ENCODE measurements around the gene GPR78. TPM values are rescaled to one million over a fixed set of nuclear protein-coding genes. Genes with fewer than 3 reads are reported as not detected.

Gene GPR78
- total and polyA plus RNA-seq, 7 donors = 0.04 to 0.28 TPM; not detected in 5

- Histone ChIP-seq H3K36me3 (no peaks in the 10 kb centered on the region), H3K27me3 (no peaks in the 10 kb centered on the region), H3K27ac (no peak overlapping the region), H3K4me3 (no peak overlapping the region), H3K4me1 (no peaks in the 10 kb centered on the region), H3K9me3 (no peaks in the 10 kb centered on the region)
- TF ChIP-seq CTCF (IDR thresholded peaks at IDR 0.05) = no peak
- no peak for TF ChIP-seq EP300 (IDR thresholded peaks at IDR 0.05)
- TF ChIP-seq POLR2A (IDR thresholded peaks at IDR 0.05) = no peak
- DNase-seq = no peak
- 88 to 89% methylated on average over 21 of the region's 21 CpGs for WGBS, 2 donors
- intact Hi-C loops (cut with DNase I) = no loop called here
Observed at GRCh38 chr4:8558080-8558960, 21.9 kb upstream of the GPR78 start.

- Histone ChIP-seq H3K4me1 (no peaks in the 10 kb centered on the region), H3K27ac (no peak overlapping the region), H3K4me3 (no peak overlapping the region), H3K9me3 (no peaks in the 10 kb centered on the region), H3K27me3 (no peaks in the 10 kb centered on the region), H3K36me3 (no peaks in the 10 kb centered on the region)
- intact Hi-C loops (cut with DNase I) = no loop called here
- no peak for DNase-seq
- TF ChIP-seq POLR2AphosphoS5 (IDR thresholded peaks at IDR 0.05) (no peak), CTCF (IDR thresholded peaks at IDR 0.05) (no peak), POLR2A (IDR thresholded peaks at IDR 0.05) (no peak), EP300 (IDR thresholded peaks at IDR 0.05) (no peak)
- 89 to 90% methylated on average over 11 of the region's 11 CpGs for WGBS, 2 donors
Observed at GRCh38 chr4:8559011-8559410, 21.2 kb upstream of the GPR78 start.

GRCh38 chr4:8559524-8560264, 20.5 kb upstream of the GPR78 start:
- H3K27ac ChIP-seq = no peak overlapping the region
- TF ChIP-seq CTCF (IDR thresholded peaks at IDR 0.05) (no peak), POLR2A (IDR thresholded peaks at IDR 0.05) (no peak), EP300 (IDR thresholded peaks at IDR 0.05) (no peak), POLR2AphosphoS5 (IDR thresholded peaks at IDR 0.05) (no peak)
- H3K4me3 ChIP-seq = no peak overlapping the region
- H3K4me1 ChIP-seq = no peaks in the 10 kb centered on the region
- WGBS, 2 donors = 67 to 82% methylated on average over 12 of the region's 12 CpGs
- no peaks in the 10 kb centered on the region for H3K9me3 ChIP-seq
- intact Hi-C loops (cut with DNase I) = no loop called here
- no peak for DNase-seq
- H3K27me3 ChIP-seq = no peaks in the 10 kb centered on the region
- H3K36me3 ChIP-seq = no peaks in the 10 kb centered on the region

- 68 to 76% methylated on average over 16 of the region's 16 CpGs for WGBS, 2 donors
- DNase-seq = no peak
- no peak for TF ChIP-seq EP300 (IDR thresholded peaks at IDR 0.05)
- no peak for TF ChIP-seq POLR2A (IDR thresholded peaks at IDR 0.05)
- TF ChIP-seq CTCF (IDR thresholded peaks at IDR 0.05) = no peak
- TF ChIP-seq POLR2AphosphoS5 (IDR thresholded peaks at IDR 0.05) = no peak
- Histone ChIP-seq H3K4me3 (no peak overlapping the region), H3K27ac (no peak overlapping the region), H3K9me3 (no peaks in the 10 kb centered on the region), H3K36me3 (no peaks in the 10 kb centered on the region), H3K27me3 (no peaks in the 10 kb centered on the region), H3K4me1 (no peaks in the 10 kb centered on the region)
- intact Hi-C loops (cut with DNase I) = no loop called here
Observed at GRCh38 chr4:8560265-8561047, 19.7 kb upstream of the GPR78 start.

Measured in sigmoid colon (tissue), 7 donors.